ENCODE measurements around the gene KRT40. TPM values are rescaled to one million over a fixed set of nuclear protein-coding genes. Genes with fewer than 3 reads are reported as not detected.

The KRT40 gene
- total and polyA plus RNA-seq, 2 experiments from 2014 or later = not detected

DNA sequence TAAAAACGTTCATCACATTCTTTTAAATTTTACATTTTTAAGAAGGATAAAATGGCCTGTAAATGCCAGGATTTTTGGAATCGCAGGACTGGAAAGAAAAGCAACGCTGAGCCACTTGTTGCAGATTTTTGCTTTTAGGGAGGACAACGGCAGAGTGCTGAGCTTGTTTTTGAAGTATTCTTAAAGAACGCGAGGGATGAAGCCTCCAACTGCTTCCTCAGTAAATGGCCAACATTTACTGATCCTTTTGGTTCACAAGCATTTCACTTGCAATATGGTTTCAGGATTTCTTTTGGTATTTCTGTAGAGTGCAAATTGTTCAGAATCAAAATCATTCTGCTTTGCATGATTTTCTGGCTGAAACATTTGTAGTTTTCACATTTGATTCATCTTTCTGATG is 43.9 kb downstream of the KRT40 start:
- no peaks in the 10 kb centered on the region for H3K9me3 Mint-ChIP-seq
- no peaks in the 10 kb centered on the region for H3K36me3 ChIP-seq (ENCODE audit: insufficient read depth)
- no peak for ATAC-seq
- no peak for DNase-seq (ENCODE audit: low spot score)
- no peaks in the 10 kb centered on the region for H3K27me3 ChIP-seq (ENCODE audit: insufficient read depth)
- no peaks in the 10 kb centered on the region for H3K9me2 ChIP-seq (ENCODE audit: insufficient read depth)
- no peaks in the 10 kb centered on the region for H4K20me1 ChIP-seq (replicated peaks; ENCODE audit: insufficient read depth)
- H3K27ac ChIP-seq (ENCODE audit: low read depth) = no peak overlapping the region
- no peaks in the 10 kb centered on the region for H3K4me1 ChIP-seq (ENCODE audit: insufficient read depth)
- no peak overlapping the region for H3K27ac Mint-ChIP-seq
- no peak overlapping the region for H3K4me2 ChIP-seq
- TF ChIP-seq NANOG (IDR thresholded peaks at IDR 0.05; ENCODE audit: borderline replicate concordance) (no peak), JUNB (IDR thresholded peaks at IDR 0.05; ENCODE audit: unreplicated experiment) (no peak)
- TF ChIP-seq, protein P1, sequence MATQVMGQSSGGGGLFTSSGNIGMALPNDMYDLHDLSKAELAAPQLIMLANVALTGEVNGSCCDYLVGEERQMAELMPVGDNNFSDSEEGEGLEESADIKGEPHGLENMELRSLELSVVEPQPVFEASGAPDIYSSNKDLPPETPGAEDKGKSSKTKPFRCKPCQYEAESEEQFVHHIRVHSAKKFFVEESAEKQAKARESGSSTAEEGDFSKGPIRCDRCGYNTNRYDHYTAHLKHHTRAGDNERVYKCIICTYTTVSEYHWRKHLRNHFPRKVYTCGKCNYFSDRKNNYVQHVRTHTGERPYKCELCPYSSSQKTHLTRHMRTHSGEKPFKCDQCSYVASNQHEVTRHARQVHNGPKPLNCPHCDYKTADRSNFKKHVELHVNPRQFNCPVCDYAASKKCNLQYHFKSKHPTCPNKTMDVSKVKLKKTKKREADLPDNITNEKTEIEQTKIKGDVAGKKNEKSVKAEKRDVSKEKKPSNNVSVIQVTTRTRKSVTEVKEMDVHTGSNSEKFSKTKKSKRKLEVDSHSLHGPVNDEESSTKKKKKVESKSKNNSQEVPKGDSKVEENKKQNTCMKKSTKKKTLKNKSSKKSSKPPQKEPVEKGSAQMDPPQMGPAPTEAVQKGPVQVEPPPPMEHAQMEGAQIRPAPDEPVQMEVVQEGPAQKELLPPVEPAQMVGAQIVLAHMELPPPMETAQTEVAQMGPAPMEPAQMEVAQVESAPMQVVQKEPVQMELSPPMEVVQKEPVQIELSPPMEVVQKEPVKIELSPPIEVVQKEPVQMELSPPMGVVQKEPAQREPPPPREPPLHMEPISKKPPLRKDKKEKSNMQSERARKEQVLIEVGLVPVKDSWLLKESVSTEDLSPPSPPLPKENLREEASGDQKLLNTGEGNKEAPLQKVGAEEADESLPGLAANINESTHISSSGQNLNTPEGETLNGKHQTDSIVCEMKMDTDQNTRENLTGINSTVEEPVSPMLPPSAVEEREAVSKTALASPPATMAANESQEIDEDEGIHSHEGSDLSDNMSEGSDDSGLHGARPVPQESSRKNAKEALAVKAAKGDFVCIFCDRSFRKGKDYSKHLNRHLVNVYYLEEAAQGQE (IDR thresholded peaks at IDR 0.05; ENCODE audit: unreplicated experiment) = no peak
- TF ChIP-seq, protein P2, sequence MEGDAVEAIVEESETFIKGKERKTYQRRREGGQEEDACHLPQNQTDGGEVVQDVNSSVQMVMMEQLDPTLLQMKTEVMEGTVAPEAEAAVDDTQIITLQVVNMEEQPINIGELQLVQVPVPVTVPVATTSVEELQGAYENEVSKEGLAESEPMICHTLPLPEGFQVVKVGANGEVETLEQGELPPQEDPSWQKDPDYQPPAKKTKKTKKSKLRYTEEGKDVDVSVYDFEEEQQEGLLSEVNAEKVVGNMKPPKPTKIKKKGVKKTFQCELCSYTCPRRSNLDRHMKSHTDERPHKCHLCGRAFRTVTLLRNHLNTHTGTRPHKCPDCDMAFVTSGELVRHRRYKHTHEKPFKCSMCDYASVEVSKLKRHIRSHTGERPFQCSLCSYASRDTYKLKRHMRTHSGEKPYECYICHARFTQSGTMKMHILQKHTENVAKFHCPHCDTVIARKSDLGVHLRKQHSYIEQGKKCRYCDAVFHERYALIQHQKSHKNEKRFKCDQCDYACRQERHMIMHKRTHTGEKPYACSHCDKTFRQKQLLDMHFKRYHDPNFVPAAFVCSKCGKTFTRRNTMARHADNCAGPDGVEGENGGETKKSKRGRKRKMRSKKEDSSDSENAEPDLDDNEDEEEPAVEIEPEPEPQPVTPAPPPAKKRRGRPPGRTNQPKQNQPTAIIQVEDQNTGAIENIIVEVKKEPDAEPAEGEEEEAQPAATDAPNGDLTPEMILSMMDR (conservative IDR thresholded peaks at IDR 0.05; ENCODE audit: low read depth in 2 of 2) = no peak
- no peak overlapping the region for H3K4me3 ChIP-seq
- no peaks in the 10 kb centered on the region for H3K79me2 ChIP-seq (replicated peaks; ENCODE audit: insufficient read depth)
- peaks cover 11% of the 10 kb centered on the region for H3K27me3 Mint-ChIP-seq (ENCODE audit: insufficient read depth, low read depth, poor library complexity)
- peaks cover 9% of the 10 kb centered on the region for H3K4me1 Mint-ChIP-seq
- H3F3A ChIP-seq (replicated peaks; ENCODE audit: low read depth) = no peaks in the 10 kb centered on the region
- H3K4me3 Mint-ChIP-seq = no peak overlapping the region
- H2AFZ ChIP-seq = no peak overlapping the region; the same call in 1 of the 2 replicates
- 0 out of 3 replicates have a peak, but pooled peaks cover 3% of the 10 kb centered on the region for H3K36me3 Mint-ChIP-seq (ENCODE audit: low read depth)

DNA sequence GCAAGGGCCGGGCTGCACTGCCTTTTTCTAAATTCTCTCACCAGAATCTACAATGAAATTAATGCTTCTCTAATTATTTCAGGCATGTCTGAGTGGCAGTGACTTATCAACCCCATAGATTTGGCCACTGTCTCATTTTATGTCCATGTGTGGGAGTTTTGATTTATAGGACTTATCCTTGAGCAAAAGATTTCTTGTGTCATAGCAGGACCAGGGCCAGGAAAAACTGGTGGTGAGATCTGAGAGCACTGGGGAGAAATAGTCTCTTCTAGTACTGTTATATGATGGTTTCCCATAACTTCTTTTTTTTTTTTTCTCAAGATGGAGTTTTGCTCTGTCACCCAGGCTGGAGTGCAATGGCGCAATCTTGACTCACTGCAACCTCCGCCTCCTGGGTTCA is 45.1 kb downstream of the KRT40 start:
- Histone ChIP-seq H3K27me3 (ENCODE audit: insufficient read depth) (no peaks in the 10 kb centered on the region), H3K79me2 (replicated peaks; ENCODE audit: insufficient read depth) (no peaks in the 10 kb centered on the region), H4K20me1 (replicated peaks; ENCODE audit: insufficient read depth) (no peaks in the 10 kb centered on the region), H2AFZ (no peak overlapping the region), H3K9me2 (ENCODE audit: insufficient read depth) (no peaks in the 10 kb centered on the region), H3K4me1 (ENCODE audit: insufficient read depth) (no peaks in the 10 kb centered on the region), H3K4me2 (no peak overlapping the region), H3K4me3 (no peak overlapping the region), H3F3A (replicated peaks; ENCODE audit: low read depth) (no peaks in the 10 kb centered on the region), H3K36me3 (ENCODE audit: insufficient read depth) (no peaks in the 10 kb centered on the region), H3K27ac (ENCODE audit: low read depth) (no peak overlapping the region)
- peaks cover 7% of the 10 kb centered on the region for H3K27me3 Mint-ChIP-seq (ENCODE audit: insufficient read depth, low read depth, poor library complexity)
- no peak for DNase-seq (ENCODE audit: low spot score)
- no peak for ATAC-seq
- H3K36me3 Mint-ChIP-seq (ENCODE audit: low read depth) = 0 out of 3 replicates have a peak, but pooled peaks cover 3% of the 10 kb centered on the region
- no peaks in the 10 kb centered on the region for H3K9me3 Mint-ChIP-seq
- H3K4me1 Mint-ChIP-seq = peaks cover 9% of the 10 kb centered on the region
- H3K27ac Mint-ChIP-seq = no peak overlapping the region
- H3K4me3 Mint-ChIP-seq = no peak overlapping the region
- TF ChIP-seq, protein P3, sequence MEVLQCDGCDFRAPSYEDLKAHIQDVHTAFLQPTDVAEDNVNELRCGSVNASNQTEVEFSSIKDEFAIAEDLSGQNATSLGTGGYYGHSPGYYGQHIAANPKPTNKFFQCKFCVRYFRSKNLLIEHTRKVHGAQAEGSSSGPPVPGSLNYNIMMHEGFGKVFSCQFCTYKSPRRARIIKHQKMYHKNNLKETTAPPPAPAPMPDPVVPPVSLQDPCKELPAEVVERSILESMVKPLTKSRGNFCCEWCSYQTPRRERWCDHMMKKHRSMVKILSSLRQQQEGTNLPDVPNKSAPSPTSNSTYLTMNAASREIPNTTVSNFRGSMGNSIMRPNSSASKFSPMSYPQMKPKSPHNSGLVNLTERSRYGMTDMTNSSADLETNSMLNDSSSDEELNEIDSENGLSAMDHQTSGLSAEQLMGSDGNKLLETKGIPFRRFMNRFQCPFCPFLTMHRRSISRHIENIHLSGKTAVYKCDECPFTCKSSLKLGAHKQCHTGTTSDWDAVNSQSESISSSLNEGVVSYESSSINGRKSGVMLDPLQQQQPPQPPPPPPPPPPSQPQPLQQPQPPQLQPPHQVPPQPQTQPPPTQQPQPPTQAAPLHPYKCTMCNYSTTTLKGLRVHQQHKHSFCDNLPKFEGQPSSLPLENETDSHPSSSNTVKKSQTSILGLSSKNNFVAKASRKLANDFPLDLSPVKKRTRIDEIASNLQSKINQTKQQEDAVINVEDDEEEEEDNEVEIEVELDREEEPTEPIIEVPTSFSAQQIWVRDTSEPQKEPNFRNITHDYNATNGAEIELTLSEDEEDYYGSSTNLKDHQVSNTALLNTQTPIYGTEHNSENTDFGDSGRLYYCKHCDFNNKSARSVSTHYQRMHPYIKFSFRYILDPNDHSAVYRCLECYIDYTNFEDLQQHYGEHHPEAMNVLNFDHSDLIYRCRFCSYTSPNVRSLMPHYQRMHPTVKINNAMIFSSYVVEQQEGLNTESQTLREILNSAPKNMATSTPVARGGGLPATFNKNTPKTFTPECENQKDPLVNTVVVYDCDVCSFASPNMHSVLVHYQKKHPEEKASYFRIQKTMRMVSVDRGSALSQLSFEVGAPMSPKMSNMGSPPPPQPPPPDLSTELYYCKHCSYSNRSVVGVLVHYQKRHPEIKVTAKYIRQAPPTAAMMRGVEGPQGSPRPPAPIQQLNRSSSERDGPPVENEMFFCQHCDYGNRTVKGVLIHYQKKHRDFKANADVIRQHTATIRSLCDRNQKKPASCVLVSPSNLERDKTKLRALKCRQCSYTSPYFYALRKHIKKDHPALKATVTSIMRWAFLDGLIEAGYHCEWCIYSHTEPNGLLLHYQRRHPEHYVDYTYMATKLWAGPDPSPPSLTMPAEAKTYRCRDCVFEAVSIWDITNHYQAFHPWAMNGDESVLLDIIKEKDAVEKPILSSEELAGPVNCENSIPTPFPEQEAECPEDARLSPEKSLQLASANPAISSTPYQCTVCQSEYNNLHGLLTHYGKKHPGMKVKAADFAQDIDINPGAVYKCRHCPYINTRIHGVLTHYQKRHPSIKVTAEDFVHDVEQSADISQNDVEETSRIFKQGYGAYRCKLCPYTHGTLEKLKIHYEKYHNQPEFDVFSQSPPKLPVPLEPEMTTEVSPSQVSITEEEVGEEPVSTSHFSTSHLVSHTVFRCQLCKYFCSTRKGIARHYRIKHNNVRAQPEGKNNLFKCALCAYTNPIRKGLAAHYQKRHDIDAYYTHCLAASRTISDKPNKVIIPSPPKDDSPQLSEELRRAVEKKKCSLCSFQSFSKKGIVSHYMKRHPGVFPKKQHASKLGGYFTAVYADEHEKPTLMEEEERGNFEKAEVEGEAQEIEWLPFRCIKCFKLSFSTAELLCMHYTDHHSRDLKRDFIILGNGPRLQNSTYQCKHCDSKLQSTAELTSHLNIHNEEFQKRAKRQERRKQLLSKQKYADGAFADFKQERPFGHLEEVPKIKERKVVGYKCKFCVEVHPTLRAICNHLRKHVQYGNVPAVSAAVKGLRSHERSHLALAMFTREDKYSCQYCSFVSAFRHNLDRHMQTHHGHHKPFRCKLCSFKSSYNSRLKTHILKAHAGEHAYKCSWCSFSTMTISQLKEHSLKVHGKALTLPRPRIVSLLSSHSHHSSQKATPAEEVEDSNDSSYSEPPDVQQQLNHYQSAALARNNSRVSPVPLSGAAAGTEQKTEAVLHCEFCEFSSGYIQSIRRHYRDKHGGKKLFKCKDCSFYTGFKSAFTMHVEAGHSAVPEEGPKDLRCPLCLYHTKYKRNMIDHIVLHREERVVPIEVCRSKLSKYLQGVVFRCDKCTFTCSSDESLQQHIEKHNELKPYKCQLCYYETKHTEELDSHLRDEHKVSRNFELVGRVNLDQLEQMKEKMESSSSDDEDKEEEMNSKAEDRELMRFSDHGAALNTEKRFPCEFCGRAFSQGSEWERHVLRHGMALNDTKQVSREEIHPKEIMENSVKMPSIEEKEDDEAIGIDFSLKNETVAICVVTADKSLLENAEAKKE (CRISPR knock-in tag; IDR thresholded peaks at IDR 0.05) = no peak
- no peak for TF ChIP-seq STAT1 (IDR thresholded peaks at IDR 0.05; ENCODE audit: unreplicated experiment)
- TF ChIP-seq, protein P1 (IDR thresholded peaks at IDR 0.05; ENCODE audit: unreplicated experiment) = no peak

Measured in GM23338 (cell line).